ENCODE data around the gene CAMSAP1.

Gene CAMSAP1

GRCh38 chr9:135814421-135815095, 92.8 kb downstream of the CAMSAP1 start:
- H3K4me1 ChIP-seq (ENCODE audit: control insufficient read depth, insufficient read depth, low read length), result no peaks in the 10 kb centered on the region
- no peak overlapping the region for H3K4me3 ChIP-seq (ENCODE audit: low read depth, low read length)
- no peak overlapping the region for H3K9ac ChIP-seq (ENCODE audit: low read length)
- no peaks in the 10 kb centered on the region for H3K27me3 ChIP-seq (ENCODE audit: control insufficient read depth, insufficient read depth, low read length)
- peaks cover 95% of the 10 kb centered on the region for H3K36me3 ChIP-seq (ENCODE audit: control insufficient read depth, insufficient read depth, low read length)
- no peaks in the 10 kb centered on the region for H3K9me3 ChIP-seq (ENCODE audit: control insufficient read depth, insufficient read depth, low read depth, low read length)
- H3K27ac ChIP-seq (ENCODE audit: low read depth, low read length), result no peak overlapping the region

DNA sequence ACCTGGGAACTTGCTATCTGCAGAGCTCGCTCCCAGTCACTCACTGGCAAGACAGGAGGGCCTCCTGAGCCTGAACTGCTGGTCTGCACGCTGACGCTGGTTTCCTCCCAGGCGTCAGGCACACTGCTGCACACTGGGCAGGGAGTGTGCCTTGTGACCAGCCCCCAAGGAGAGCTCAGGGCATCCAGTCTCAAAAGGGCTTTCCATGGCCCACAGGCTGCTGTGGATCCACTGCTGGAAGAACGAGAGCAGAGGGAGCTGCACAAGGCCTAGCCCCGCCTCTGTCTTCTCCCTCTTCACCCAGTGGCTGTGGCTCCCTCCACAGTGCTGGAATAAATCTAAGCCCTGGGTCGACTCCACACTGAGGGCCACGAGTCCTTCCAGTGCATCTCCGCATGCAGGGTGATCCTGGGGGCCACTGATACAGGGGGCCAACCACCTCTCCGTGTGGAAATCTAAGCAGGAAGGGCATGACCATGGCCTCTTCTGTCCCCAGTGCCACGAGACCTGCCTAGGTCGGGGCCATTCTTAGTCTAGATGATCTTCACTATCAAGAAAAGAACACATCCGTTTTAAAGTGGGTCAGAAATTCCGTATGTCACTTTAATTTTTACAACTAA, 93.6 kb downstream of the CAMSAP1 start:
- Histone ChIP-seq H3K27me3 (ENCODE audit: control insufficient read depth, insufficient read depth, low read length) (no peaks in the 10 kb centered on the region), H3K36me3 (ENCODE audit: control insufficient read depth, insufficient read depth, low read length) (peaks cover 93% of the 10 kb centered on the region), H3K4me1 (ENCODE audit: control insufficient read depth, insufficient read depth, low read length) (no peaks in the 10 kb centered on the region), H3K4me3 (ENCODE audit: low read depth, low read length) (no peak overlapping the region), H3K27ac (ENCODE audit: low read depth, low read length) (no peak overlapping the region), H3K9me3 (ENCODE audit: control insufficient read depth, insufficient read depth, low read depth, low read length) (no peaks in the 10 kb centered on the region), H3K9ac (ENCODE audit: low read length) (no peak overlapping the region)

- Histone ChIP-seq H3K4me1 (ENCODE audit: control insufficient read depth, insufficient read depth, low read length) (no peaks in the 10 kb centered on the region), H3K27ac (ENCODE audit: low read depth, low read length) (no peak overlapping the region), H3K9ac (ENCODE audit: low read length) (no peak overlapping the region), H3K4me3 (ENCODE audit: low read depth, low read length) (no peak overlapping the region), H3K36me3 (ENCODE audit: control insufficient read depth, insufficient read depth, low read length) (peaks cover 88% of the 10 kb centered on the region), H3K9me3 (ENCODE audit: control insufficient read depth, insufficient read depth, low read depth, low read length) (no peaks in the 10 kb centered on the region), H3K27me3 (ENCODE audit: control insufficient read depth, insufficient read depth, low read length) (no peaks in the 10 kb centered on the region)
Measured at GRCh38 chr9:135812961-135813360, 94.4 kb downstream of the CAMSAP1 start.

GRCh38 chr9:135811801-135812200, 95.5 kb downstream of the CAMSAP1 start:
- peaks cover 77% of the 10 kb centered on the region for H3K36me3 ChIP-seq (ENCODE audit: control insufficient read depth, insufficient read depth, low read length)
- no peaks in the 10 kb centered on the region for H3K9me3 ChIP-seq (ENCODE audit: control insufficient read depth, insufficient read depth, low read depth, low read length)
- no peaks in the 10 kb centered on the region for H3K4me1 ChIP-seq (ENCODE audit: control insufficient read depth, insufficient read depth, low read length)
- no peak overlapping the region for H3K4me3 ChIP-seq (ENCODE audit: low read depth, low read length)
- H3K27me3 ChIP-seq (ENCODE audit: control insufficient read depth, insufficient read depth, low read length), result no peaks in the 10 kb centered on the region
- no peak overlapping the region for H3K27ac ChIP-seq (ENCODE audit: low read depth, low read length)
- no peak overlapping the region for H3K9ac ChIP-seq (ENCODE audit: low read length)

DNA sequence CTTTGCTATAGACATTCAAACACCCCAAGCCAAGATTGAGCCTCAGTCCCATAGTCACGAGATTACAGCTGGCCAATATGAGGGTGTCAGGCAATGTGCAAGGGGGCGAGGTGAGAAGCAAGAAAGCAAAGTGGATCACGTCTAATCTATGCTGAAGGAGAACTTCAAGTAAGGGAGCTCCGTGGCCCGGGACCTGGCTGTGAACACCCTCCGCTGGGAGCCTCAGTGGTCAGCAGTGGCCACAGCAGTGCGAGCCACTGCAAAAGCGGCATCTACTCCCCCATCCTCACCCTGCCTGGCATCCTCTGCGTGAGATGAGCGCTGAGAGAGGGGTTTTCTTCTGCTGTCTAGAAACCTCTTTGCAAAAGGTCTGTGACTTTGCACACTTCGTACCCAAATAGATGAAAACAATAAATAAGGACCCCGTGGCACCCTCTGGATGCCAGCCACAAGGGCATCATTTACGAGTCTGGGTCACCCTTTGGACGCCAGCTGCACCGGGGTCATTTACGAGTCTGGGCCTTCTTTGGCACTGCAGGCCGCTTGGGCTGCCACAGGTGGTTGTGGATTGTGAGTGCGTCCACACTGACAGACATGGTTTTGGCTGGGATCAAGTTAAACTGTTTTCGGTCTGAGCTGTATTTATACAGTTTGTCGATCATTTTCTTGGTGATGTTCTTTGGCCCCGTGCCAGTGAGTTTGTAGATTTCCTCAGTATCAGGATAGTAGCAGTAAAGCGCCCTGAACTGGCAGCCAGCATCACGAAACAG, 96.4 kb downstream of the CAMSAP1 start:
- no peak overlapping the region for H3K9ac ChIP-seq (ENCODE audit: low read length)
- H3K27me3 ChIP-seq (ENCODE audit: control insufficient read depth, insufficient read depth, low read length), result no peaks in the 10 kb centered on the region
- peaks cover 68% of the 10 kb centered on the region for H3K36me3 ChIP-seq (ENCODE audit: control insufficient read depth, insufficient read depth, low read length)
- no peaks in the 10 kb centered on the region for H3K4me1 ChIP-seq (ENCODE audit: control insufficient read depth, insufficient read depth, low read length)
- no peak overlapping the region for H3K27ac ChIP-seq (ENCODE audit: low read depth, low read length)
- no peaks in the 10 kb centered on the region for H3K9me3 ChIP-seq (ENCODE audit: control insufficient read depth, insufficient read depth, low read depth, low read length)
- H3K4me3 ChIP-seq (ENCODE audit: low read depth, low read length), result no peak overlapping the region

DNA sequence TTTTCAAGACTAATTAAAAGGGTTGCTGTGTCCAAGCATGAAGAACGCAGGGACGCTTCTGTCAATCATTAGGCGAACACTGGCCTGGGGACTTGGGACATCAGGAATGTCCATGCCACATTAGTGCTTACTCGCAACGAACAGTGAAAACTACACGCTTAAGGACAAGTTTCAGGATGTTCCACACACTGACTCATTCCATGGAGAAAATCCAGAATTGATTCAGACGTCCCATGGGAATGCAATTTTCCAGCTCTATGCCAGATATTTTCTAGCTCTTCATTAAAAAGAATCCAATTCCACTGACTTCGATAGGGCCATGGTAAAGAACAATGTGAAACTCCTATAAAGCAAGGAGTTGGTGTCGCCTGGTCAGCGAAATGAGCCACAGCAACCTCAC, 98.2 kb downstream of the CAMSAP1 start:
- peaks cover 52% of the 10 kb centered on the region for H3K36me3 ChIP-seq (ENCODE audit: control insufficient read depth, insufficient read depth, low read length)

GRCh38 chr9:135805422-135806022, 101.8 kb downstream of the CAMSAP1 start:
- no peak overlapping the region for H3K27ac ChIP-seq (ENCODE audit: low read depth, low read length)
- no peaks in the 10 kb centered on the region for H3K27me3 ChIP-seq (ENCODE audit: control insufficient read depth, insufficient read depth, low read length)
- peaks cover 17% of the 10 kb centered on the region for H3K36me3 ChIP-seq (ENCODE audit: control insufficient read depth, insufficient read depth, low read length)
- H3K9me3 ChIP-seq (ENCODE audit: control insufficient read depth, insufficient read depth, low read depth, low read length), result 0 out of 2 replicates have a peak, but pooled peaks cover 4% of the 10 kb centered on the region
- H3K4me1 ChIP-seq (ENCODE audit: control insufficient read depth, insufficient read depth, low read length), result no peaks in the 10 kb centered on the region; the same call in 1 of the 2 replicates
- no peak overlapping the region for H3K4me3 ChIP-seq (ENCODE audit: low read depth, low read length)
- no peak overlapping the region for H3K9ac ChIP-seq (ENCODE audit: low read length)

More for the DNA sequence above, 98.2 kb downstream of the CAMSAP1 start:
- Histone ChIP-seq H3K27ac (ENCODE audit: low read depth, low read length) (no peak overlapping the region), H3K9me3 (ENCODE audit: control insufficient read depth, insufficient read depth, low read depth, low read length) (no peaks in the 10 kb centered on the region), H3K9ac (ENCODE audit: low read length) (no peak overlapping the region), H3K4me3 (ENCODE audit: low read depth, low read length) (no peak overlapping the region), H3K27me3 (ENCODE audit: control insufficient read depth, insufficient read depth, low read length) (no peaks in the 10 kb centered on the region), H3K4me1 (ENCODE audit: control insufficient read depth, insufficient read depth, low read length) (no peaks in the 10 kb centered on the region; the same call in 1 of the 2 replicates)

- H3K9me3 ChIP-seq (ENCODE audit: control insufficient read depth, insufficient read depth, low read depth, low read length), result 0 out of 2 replicates have a peak, but pooled peaks cover 4% of the 10 kb centered on the region
- no peak overlapping the region for H3K9ac ChIP-seq (ENCODE audit: low read length)
- peaks cover 10% of the 10 kb centered on the region for H3K36me3 ChIP-seq (ENCODE audit: control insufficient read depth, insufficient read depth, low read length)
- no peaks in the 10 kb centered on the region; the same call in 1 of the 2 replicates for H3K4me1 ChIP-seq (ENCODE audit: control insufficient read depth, insufficient read depth, low read length)
- H3K27me3 ChIP-seq (ENCODE audit: control insufficient read depth, insufficient read depth, low read length), result no peaks in the 10 kb centered on the region
- H3K4me3 ChIP-seq (ENCODE audit: low read depth, low read length), result no peak overlapping the region
- H3K27ac ChIP-seq (ENCODE audit: low read depth, low read length), result no peak overlapping the region
Measured at GRCh38 chr9:135804581-135805421, 102.5 kb downstream of the CAMSAP1 start.

- no peak overlapping the region for H3K4me3 ChIP-seq (ENCODE audit: low read depth, low read length)
- H3K27ac ChIP-seq (ENCODE audit: low read depth, low read length), result no peak overlapping the region
- 0 out of 2 replicates have a peak, but pooled peaks cover 4% of the 10 kb centered on the region for H3K9me3 ChIP-seq (ENCODE audit: control insufficient read depth, insufficient read depth, low read depth, low read length)
- H3K4me1 ChIP-seq (ENCODE audit: control insufficient read depth, insufficient read depth, low read length), result no peaks in the 10 kb centered on the region; the same call in 1 of the 2 replicates
- no peaks in the 10 kb centered on the region for H3K27me3 ChIP-seq (ENCODE audit: control insufficient read depth, insufficient read depth, low read length)
- peaks cover under 1% of the 10 kb centered on the region; the same call in 1 of the 2 replicates for H3K36me3 ChIP-seq (ENCODE audit: control insufficient read depth, insufficient read depth, low read length)
- no peak overlapping the region for H3K9ac ChIP-seq (ENCODE audit: low read length)
Measured at GRCh38 chr9:135803441-135803840, 103.9 kb downstream of the CAMSAP1 start.

DNA sequence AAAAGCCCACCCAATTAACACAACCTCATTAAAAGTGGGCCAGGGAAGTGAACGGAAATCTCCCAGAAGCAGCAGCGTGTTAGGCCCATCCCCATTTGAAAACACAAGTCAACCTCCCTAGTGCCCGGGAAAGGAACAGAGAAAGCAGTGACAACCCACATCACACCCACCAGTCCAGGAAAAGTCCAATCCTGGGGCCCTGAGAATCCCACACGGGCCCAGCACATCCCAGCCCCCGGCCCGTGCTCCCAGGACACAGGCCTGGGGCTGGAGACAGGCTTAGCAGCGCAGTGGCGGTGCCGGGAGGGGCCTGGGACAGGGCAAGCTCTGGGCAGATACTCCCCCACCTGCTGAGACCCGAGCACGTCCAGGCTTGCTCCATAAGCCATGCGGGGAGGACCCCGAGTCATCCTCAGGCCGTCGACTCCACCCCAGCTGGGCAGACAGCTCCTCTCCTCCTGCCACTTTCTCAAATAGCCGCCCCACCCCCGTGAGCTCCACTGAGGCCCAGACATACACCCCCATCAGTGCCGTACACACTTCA, 104.4 kb downstream of the CAMSAP1 start:
- Histone ChIP-seq H3K36me3 (ENCODE audit: control insufficient read depth, insufficient read depth, low read length) (no peaks in the 10 kb centered on the region; the same call in 1 of the 2 replicates), H3K4me3 (ENCODE audit: low read depth, low read length) (no peak overlapping the region), H3K4me1 (ENCODE audit: control insufficient read depth, insufficient read depth, low read length) (no peaks in the 10 kb centered on the region; the same call in 1 of the 2 replicates), H3K27ac (ENCODE audit: low read depth, low read length) (no peak overlapping the region), H3K27me3 (ENCODE audit: control insufficient read depth, insufficient read depth, low read length) (no peaks in the 10 kb centered on the region), H3K9ac (ENCODE audit: low read length) (no peak overlapping the region), H3K9me3 (ENCODE audit: control insufficient read depth, insufficient read depth, low read depth, low read length) (0 out of 2 replicates have a peak, but pooled peaks cover 4% of the 10 kb centered on the region)
